GM12878 (cell line): ENCODE results near the gene RANGAP1. TPM values are rescaled to one million over a fixed set of nuclear protein-coding genes. Genes with fewer than 3 reads are reported as not detected.
A peak's percentile ranks its signal among the peaks of the same experiment; 100 is the strongest.

ENCODE experiments used
- ATF7 ChIP-seq: fragments of 450-650 bp; IDR thresholded peaks from 2 replicates; pipeline ENCODE4 v1.6.1; 2016; ENCODE audit warnings: low read depth, mild to moderate bottlenecking
- BCL11A ChIP-seq: IDR thresholded peaks from 2 replicates; pipeline ENCODE4 v1.6.1; 2011; ENCODE audit warnings: low read depth, low read length
- E2F8 ChIP-seq: fragments of 450-650 bp; IDR thresholded peaks from 2 replicates; pipeline ENCODE4 v1.6.1; 2018; ENCODE audit warnings: mild to moderate bottlenecking, low read depth, moderate library complexity; ENCODE audit not compliant: partially characterized antibody
- ELK1 ChIP-seq: IDR thresholded peaks from 2 replicates; pipeline ENCODE4 v1.6.1; 2012; ENCODE audit warnings: low read depth, low read length, improper control_type of control experiment
- ESRRA ChIP-seq: IDR thresholded peaks from 2 replicates; pipeline ENCODE4 v1.6.1; 2012; ENCODE audit warnings: mild to moderate bottlenecking, low read length, improper control_type of control experiment
- GABPA ChIP-seq: IDR thresholded peaks from 2 replicates; pipeline ENCODE4 v1.6.1; 2014; ENCODE audit warnings: antibody characterized with exemption, low read depth, mild to moderate bottlenecking, inconsistent platforms
- IRF4 ChIP-seq: IDR thresholded peaks from 2 replicates; pipeline ENCODE4 v1.6.1; 2011; ENCODE audit warnings: low read depth, low read length
- JUNB ChIP-seq: IDR thresholded peaks from 2 replicates; pipeline ENCODE4 v1.6.1; 2016; ENCODE audit warnings: antibody characterized with exemption, mild to moderate bottlenecking
- JUND ChIP-seq: IDR thresholded peaks from 2 replicates; pipeline ENCODE4 v1.6.1; 2012; ENCODE audit warnings: low read depth, mild to moderate bottlenecking, low read length, improper control_type of control experiment, moderate library complexity
- LARP7 ChIP-seq: fragments of 450-650 bp; IDR thresholded peaks from 2 replicates; pipeline ENCODE4 v1.6.1; 2017; ENCODE audit warnings: mild to moderate bottlenecking
- MEF2A ChIP-seq: IDR thresholded peaks from 2 replicates; pipeline ENCODE4 v1.6.1; 2011; ENCODE audit warnings: low read depth, mild to moderate bottlenecking, low read length, moderate library complexity; ENCODE audit not compliant: insufficient read depth
- MLLT1 ChIP-seq: fragments of 450-650 bp; IDR thresholded peaks from 2 replicates; pipeline ENCODE4 v1.6.1; 2016; ENCODE audit warnings: mild to moderate bottlenecking
- MTA3 ChIP-seq: IDR thresholded peaks from 2 replicates; pipeline ENCODE4 v1.6.1; 2012; ENCODE audit warnings: low read length, inconsistent platforms, borderline replicate concordance
- SMAD5 ChIP-seq: IDR thresholded peaks from 2 replicates; pipeline ENCODE4 v1.6.1; 2016; ENCODE audit warnings: antibody characterized with exemption, low read depth
- SMARCA5 ChIP-seq: fragments of 450-650 bp; IDR thresholded peaks from 2 replicates; pipeline ENCODE4 v1.6.1; 2017; ENCODE audit warnings: mild to moderate bottlenecking
- STAT1 ChIP-seq: fragments of 450-650 bp; conservative IDR thresholded peaks from 2 replicates; pipeline ENCODE4 v1.6.1; 2014; ENCODE audit warnings: antibody characterized with exemption, mild to moderate bottlenecking
- STAT3 ChIP-seq: IDR thresholded peaks from 2 replicates; pipeline ENCODE4 v1.6.1; 2011; ENCODE audit warnings: low read depth, low read length, improper control_type of control experiment
- SUPT20H ChIP-seq: IDR thresholded peaks from 2 replicates; pipeline ENCODE4 v1.6.1; 2011; ENCODE audit warnings: low read depth, mild to moderate bottlenecking, low read length, moderate library complexity, borderline replicate concordance; ENCODE audit not compliant: control insufficient read depth
- ZBTB11 ChIP-seq: fragments of 450-650 bp; formaldehyde crosslinking; IDR thresholded peaks from 2 replicates; pipeline ENCODE4 v1.5.0; 2022; ENCODE audit warnings: mild to moderate bottlenecking, missing genetic modification characterization
- ZNF622 ChIP-seq: fragments of 450-650 bp; IDR thresholded peaks from 2 replicates; pipeline ENCODE4 v1.6.1; 2017; ENCODE audit warnings: mild to moderate bottlenecking, inconsistent platforms
- polyA plus RNA-seq, 11 experiments: library from polyadenylated mRNA; depleted of rRNA in 4 of 11; unstranded in 6 of 11; stranded (reverse) in 5 of 11; fragments of >200 nt; fragmentation: Nextera tagmentation in 4 of 11; fragmentation: Illumina TruSeq in 1 of 11; extraction: Ambion mirVana in 4 of 11; extraction: Trizol in 1 of 11; gene quantifications; 1 replicate in 1 of 11; 2 replicates in 10 of 11; pipeline versions ENCODE4 v1.2.1 to v1.2.3, GENCODE V29; 2011 to 2016; ENCODE audit warnings: inconsistent platforms in 2 of 11, missing spikeins in 2 of 11, low read depth in 1 of 11
- total RNA-seq, 4 experiments: library from RNA; depleted of rRNA in 3 of 4; stranded (reverse); fragments of >200 nt in 3 of 4; fragmentation: Illumina TruSeq in 1 of 4; extraction: Trizol in 1 of 4; gene quantifications; 2 replicates each; pipeline versions ENCODE4 v1.2.1 to v1.2.3, GENCODE V29; 2013 to 2021

The RANGAP1 gene
- total and polyA plus RNA-seq, 10 of the 15 experiments (the other 5 are each of a cell fraction or from before 2014, with no cell fraction given): 2.5 to 109 (median 60.2) TPM

- TF ChIP-seq MEF2A (no peak), ATF7 (no peak), ZBTB11 (CRISPR knock-in tag) (no peak), BCL11A (no peak), ELK1 (0 out of 2 replicates have a peak, but pooled peaks have one; percentile 8), MTA3 (no peak), ZNF622 (no peak), SMARCA5 (peak; percentile 90; the same call in 1 of the 2 replicates), SUPT20H (no peak), JUNB (no peak), LARP7 (no peak), ESRRA (no peak), STAT1 (no peak), E2F8 (no peak), GABPA (no peak), JUND (no peak), SMAD5 (0 out of 2 replicates have a peak, but pooled peaks have one; percentile 65), MLLT1 (no peak), STAT3 (no peak), IRF4 (no peak)
Observed at GRCh38 chr22:41301085-41302020, 15.4 kb upstream of the RANGAP1 start, which contains the start of gene ZC3H7B (continued).
